ENCODE results near the gene CCR2.
A peak's percentile ranks its signal among the peaks of the same experiment; 100 is the strongest.

CCR2 gene

DNA sequence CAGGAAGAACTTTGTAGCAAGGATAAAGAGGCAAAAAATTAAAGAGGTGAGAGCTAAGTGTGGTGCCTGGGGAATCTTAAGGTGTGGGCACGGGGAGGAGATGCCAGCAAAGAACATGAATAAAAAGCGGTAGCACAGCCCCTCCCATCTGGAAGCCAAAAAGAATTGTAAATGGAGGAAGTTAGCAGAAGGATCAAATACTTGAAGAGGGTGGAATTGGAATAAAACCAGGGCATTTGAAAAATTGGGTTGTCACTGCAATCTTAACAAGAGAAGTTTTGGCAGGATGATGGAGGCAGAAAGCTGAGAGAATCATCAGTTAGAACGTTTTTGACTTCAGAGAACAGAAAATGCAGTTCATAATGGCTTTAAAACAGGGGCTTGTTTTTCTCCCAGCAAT is 2.4 kb downstream of the CCR2 start:
- DNase-seq = no peak

DNA sequence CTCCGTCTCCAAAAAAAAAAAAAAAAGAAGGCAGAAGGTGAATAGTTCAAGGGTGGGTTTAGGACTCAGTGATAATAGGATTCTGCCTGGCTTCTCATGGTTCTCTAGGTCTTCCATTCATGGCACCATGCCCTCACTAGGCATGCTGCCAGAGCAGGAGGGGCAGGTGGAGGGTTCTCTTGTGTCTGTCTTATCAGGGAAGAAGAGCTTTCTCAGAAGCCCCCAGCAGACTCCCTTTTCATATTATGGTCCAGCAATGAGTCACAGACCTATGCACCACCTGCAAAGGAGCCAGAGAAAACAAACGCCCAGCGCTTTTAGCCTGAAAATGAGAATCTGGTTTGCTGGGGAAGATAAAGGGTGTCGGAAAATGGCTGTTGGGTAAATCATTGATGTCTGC is 3.0 kb downstream of the CCR2 start:
- no peak for DNase-seq

DNA sequence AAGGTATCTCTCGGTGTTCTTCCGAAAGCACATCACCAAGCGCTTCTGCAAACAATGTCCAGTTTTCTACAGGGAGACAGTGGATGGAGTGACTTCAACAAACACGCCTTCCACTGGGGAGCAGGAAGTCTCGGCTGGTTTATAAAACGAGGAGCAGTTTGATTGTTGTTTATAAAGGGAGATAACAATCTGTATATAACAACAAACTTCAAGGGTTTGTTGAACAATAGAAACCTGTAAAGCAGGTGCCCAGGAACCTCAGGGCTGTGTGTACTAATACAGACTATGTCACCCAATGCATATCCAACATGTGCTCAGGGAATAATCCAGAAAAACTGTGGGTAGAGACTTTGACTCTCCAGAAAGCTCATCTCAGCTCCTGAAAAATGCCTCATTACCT is 4.6 kb downstream of the CCR2 start:
- no peak for DNase-seq

DNA sequence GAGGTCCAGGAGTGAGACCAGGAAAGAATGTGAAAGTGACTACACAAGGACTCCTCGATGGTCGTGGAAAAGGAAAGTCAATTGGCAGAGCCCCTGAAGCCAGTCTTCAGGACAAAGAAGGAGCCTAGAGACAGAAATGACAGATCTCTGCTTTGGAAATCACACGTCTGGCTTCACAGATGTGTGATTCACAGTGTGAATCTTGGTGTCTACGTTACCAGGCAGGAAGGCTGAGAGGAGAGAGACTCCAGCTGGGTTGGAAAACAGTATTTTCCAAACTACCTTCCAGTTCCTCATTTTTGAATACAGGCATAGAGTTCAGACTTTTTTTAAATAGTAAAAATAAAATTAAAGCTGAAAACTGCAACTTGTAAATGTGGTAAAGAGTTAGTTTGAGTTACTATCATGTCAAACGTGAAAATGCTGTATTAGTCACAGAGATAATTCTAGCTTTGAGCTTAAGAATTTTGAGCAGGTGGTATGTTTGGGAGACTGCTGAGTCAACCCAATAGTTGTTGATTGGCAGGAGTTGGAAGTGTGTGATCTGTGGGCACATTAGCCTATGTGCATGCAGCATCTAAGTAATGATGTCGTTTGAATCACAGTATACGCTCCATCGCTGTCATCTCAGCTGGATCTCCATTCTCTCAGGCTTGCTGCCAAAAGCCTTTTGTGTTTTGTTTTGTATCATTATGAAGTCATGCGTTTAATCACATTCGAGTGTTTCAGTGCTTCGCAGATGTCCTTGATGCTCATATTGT is 6.0 kb downstream of the CCR2 start:
- DNase-seq = peak; percentile 22

DNA sequence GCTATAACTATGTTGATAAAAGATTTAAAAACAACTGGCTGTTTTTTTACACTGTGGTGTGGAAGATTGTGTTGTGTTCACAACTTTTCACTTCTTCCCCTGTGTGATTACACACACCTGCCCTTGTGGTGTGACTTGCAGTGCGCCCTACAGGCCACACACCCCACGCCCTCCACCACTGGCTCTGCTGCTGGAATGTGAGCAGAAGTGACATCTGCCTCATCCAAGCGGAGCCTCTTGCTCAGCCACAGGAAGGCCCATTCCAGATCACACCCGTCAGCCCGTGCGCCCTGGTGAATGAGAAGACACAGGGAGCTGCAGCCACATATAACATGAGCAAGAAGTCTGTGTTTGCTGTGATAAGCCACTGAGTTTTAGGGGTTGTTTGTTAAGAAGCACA is 7.0 kb downstream of the CCR2 start:
- no peak for DNase-seq

DNA sequence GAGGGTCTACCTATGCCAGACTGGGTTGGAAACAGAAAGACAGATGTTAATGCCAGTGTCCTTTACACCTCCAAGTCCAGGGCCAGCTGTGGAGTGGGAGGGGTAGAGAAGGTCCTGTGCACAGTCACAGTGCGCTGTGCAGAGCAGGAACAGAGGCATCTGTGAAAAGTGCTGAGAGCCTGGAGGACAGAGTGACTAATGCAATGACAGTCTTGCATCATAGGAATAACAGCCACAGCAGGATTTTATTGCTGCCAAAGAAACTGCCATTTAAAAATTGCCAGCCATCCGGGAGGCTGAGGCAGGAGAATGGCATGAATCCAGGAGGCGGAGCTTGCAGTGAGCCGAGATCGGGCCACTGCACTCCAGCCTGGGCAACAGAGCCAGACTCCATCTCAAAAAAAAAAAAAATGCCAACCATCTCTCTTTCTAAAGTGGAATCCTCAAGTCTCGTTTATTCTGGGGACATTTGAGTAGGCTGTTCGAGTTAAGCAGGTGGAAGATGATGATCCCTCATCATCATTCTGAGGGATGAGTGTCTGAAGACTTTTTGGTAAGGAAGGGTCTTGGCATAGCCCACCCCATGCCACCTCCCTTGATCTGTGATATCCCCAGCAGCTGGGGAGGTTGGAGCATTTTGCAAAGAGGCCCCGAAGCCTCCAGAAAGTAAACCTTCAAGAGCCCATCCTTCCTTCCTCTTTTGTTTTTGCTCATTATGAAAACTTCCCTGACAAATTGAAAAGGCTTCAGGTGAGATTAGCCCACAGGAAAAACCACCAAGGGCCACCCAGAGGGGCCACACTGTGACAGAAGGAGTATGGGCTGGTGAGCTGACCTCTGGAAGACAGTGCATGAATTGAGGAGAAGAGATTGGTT is 7.7 kb downstream of the CCR2 start:
- DNase-seq = no peak

DNA sequence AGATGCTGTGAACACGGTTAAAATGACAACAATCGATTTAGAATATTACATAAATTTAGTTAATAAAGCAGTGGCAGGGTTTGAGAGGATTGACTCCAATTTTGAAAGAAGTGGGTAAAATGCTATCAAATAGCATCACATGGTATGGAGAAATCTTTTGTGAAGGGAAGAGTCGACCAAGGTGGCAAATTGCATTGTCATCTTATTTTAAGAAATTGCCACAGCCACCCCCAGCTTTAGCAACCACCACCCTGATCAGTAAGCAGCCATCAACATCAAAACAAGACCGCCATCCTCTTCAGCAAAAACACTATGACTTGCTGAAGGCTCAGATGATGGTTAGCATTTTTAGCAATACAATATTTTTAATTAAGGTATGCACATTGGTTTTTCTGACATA is 11.1 kb downstream of the CCR2 start:
- no peak for DNase-seq

DNA sequence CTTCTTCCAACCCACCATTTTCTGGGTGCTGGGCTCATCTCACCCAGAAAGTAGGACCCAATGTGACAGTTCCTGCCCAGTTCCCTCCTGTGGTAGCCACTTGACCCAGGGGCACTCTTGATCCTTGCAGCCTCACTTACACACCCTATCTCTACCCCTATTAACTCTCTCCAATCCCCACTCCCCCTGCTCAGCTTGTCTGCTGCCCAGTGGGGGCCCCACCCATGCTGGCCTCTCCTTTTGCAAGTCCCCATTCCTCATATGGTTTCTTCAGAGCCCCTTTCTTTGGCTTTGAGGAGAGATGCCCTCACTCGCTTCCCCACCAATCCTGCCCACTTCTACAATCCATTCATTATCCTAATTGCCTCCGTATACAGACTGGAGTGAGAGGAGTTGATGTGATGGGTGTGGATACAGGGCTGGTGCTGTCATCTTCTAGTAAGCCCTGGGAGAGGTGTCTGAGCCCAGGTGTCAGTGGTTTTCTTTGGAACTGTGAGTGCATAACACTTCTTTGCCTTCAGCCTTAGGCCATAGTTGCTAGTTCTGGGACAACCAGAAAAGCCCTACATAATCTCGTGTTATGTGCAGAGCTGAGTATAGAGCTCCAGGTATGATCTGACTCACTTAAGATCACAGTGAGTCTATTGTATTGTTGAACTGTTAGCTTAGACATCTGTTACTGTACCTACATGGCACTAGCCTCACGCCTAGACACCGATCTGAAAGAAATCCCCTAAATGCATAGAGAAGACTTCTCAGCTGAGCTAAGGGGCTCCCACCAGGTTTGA is 12.0 kb downstream of the CCR2 start:
- DNase-seq = no peak

DNA sequence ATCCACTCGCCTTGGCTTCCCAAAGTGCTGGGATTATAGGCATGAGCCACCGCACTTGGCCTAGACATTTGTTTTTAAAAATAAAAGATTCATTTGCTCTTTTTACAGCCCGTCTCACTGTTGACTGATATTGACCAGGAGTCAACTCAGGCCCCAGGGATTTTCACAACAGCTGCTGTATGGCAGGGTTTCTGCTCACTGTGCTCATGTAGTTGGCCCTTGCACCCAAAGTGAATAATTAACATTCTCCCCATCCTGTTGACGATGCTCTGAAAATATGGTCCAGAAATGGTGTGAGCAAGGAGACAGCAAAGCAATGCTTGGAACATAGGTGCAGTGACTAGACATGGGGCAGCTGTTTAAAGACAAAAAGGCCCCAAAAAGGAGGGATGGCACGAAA is 13.9 kb downstream of the CCR2 start:
- no peak for DNase-seq

DNA sequence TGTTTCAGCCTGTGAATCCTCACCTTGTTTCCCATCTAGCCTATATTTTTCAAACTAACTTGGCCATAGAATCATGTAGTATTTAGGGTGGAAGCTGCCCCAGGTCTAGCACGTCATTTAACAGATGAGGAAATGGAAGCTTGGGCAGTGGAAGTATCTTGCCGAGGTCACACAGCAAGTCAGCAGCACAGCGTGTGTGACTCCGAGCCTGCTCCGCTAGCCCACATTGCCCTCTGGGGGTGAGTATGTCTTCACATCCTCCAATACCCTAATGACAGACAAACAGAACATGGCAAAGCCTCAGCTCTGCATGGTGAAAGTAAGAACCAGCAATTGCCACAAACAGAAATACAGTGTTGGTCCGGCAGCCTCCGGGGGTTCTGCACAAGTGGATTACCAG is 14.7 kb downstream of the CCR2 start:
- DNase-seq = no peak

DNA sequence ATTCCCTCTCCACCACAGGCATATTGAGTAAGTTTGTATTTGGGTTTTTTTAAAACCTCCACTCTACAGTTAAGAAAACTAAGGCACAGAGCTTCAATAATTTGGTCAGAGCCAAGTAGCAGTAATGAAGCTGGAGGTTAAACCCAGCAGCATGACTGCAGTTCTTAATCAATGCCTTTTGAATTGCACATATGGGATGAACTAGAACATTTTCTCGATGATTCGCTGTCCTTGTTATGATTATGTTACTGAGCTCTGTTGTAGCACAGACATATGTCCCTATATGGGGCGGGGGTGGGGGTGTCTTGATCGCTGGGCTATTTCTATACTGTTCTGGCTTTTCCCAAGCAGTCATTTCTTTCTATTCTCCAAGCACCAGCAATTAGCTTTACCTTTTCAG is 15.2 kb downstream of the CCR2 start:
- DNase-seq = no peak

DNA sequence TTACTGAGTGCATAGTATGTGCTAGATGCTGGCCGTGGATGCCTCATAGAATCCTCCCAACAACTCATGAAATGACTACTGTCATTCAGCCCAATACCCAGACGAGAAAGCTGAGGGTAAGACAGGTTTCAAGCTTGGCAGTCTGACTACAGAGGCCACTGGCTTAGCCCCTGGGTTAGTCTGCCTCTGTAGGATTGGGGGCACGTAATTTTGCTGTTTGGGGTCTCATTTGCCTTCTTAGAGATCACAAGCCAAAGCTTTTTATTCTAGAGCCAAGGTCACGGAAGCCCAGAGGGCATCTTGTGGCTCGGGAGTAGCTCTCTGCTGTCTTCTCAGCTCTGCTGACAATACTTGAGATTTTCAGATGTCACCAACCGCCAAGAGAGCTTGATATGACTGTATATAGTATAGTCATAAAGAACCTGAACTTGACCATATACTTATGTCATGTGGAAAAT is 15.8 kb downstream of the CCR2 start:
- no peak for DNase-seq

DNA sequence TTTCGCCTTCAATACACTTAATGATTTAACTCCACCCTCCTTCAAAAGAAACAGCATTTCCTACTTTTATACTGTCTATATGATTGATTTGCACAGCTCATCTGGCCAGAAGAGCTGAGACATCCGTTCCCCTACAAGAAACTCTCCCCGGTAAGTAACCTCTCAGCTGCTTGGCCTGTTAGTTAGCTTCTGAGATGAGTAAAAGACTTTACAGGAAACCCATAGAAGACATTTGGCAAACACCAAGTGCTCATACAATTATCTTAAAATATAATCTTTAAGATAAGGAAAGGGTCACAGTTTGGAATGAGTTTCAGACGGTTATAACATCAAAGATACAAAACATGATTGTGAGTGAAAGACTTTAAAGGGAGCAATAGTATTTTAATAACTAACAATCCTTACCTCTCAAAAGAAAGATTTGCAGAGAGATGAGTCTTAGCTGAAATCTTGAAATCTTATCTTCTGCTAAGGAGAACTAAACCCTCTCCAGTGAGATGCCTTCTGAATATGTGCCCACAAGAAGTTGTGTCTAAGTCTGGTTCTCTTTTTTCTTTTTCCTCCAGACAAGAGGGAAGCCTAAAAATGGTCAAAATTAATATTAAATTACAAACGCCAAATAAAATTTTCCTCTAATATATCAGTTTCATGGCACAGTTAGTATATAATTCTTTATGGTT is 17.1 kb downstream of the CCR2 start, which contains the start of gene CCR5:
CCR5 (plus strand) TSS at position 108 of the 680 bp plus-strand sequence. CDS start 1,957 bp downstream, outside the sequence.
- DNase-seq = no peak

DNA sequence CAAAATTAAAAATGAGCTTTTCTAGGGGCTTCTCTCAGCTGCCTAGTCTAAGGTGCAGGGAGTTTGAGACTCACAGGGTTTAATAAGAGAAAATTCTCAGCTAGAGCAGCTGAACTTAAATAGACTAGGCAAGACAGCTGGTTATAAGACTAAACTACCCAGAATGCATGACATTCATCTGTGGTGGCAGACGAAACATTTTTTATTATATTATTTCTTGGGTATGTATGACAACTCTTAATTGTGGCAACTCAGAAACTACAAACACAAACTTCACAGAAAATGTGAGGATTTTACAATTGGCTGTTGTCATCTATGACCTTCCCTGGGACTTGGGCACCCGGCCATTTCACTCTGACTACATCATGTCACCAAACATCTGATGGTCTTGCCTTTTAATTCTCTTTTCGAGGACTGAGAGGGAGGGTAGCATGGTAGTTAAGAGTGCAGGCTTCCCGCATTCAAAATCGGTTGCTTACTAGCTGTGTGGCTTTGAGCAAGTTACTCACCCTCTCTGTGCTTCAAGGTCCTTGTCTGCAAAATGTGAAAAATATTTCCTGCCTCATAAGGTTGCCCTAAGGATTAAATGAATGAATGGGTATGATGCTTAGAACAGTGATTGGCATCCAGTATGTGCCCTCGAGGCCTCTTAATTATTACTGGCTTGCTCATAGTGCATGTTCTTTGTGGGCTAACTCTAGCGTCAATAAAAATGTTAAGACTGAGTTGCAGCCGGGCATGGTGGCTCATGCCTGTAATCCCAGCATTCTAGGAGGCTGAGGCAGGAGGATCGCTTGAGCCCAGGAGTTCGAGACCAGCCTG is 17.8 kb downstream of the CCR2 start:
- no peak for DNase-seq

DNA sequence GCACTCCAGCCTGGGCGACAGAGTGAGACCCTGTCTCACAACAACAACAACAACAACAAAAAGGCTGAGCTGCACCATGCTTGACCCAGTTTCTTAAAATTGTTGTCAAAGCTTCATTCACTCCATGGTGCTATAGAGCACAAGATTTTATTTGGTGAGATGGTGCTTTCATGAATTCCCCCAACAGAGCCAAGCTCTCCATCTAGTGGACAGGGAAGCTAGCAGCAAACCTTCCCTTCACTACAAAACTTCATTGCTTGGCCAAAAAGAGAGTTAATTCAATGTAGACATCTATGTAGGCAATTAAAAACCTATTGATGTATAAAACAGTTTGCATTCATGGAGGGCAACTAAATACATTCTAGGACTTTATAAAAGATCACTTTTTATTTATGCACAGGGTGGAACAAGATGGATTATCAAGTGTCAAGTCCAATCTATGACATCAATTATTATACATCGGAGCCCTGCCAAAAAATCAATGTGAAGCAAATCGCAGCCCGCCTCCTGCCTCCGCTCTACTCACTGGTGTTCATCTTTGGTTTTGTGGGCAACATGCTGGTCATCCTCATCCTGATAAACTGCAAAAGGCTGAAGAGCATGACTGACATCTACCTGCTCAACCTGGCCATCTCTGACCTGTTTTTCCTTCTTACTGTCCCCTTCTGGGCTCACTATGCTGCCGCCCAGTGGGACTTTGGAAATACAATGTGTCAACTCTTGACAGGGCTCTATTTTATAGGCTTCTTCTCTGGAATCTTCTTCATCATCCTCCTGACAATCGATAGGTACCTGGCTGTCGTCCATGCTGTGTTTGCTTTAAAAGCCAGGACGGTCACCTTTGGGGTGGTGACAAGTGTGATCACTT is 18.8 kb downstream of the CCR2 start:
- DNase-seq = no peak

DNA sequence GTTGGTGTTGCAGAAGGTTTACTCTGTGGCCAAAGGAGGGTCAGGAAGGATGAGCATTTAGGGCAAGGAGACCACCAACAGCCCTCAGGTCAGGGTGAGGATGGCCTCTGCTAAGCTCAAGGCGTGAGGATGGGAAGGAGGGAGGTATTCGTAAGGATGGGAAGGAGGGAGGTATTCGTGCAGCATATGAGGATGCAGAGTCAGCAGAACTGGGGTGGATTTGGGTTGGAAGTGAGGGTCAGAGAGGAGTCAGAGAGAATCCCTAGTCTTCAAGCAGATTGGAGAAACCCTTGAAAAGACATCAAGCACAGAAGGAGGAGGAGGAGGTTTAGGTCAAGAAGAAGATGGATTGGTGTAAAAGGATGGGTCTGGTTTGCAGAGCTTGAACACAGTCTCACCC is 20.8 kb downstream of the CCR2 start:
- DNase-seq = no peak

DNA sequence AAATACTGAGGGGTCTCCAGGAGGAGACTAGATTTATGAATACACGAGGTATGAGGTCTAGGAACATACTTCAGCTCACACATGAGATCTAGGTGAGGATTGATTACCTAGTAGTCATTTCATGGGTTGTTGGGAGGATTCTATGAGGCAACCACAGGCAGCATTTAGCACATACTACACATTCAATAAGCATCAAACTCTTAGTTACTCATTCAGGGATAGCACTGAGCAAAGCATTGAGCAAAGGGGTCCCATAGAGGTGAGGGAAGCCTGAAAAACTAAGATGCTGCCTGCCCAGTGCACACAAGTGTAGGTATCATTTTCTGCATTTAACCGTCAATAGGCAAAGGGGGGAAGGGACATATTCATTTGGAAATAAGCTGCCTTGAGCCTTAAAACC is 21.3 kb downstream of the CCR2 start:
- no peak for DNase-seq

DNA sequence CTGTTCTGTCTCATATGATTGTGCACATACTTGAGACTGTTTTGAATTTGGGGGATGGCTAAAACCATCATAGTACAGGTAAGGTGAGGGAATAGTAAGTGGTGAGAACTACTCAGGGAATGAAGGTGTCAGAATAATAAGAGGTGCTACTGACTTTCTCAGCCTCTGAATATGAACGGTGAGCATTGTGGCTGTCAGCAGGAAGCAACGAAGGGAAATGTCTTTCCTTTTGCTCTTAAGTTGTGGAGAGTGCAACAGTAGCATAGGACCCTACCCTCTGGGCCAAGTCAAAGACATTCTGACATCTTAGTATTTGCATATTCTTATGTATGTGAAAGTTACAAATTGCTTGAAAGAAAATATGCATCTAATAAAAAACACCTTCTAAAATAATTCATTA is 21.9 kb downstream of the CCR2 start:
- DNase-seq = no peak

DNA sequence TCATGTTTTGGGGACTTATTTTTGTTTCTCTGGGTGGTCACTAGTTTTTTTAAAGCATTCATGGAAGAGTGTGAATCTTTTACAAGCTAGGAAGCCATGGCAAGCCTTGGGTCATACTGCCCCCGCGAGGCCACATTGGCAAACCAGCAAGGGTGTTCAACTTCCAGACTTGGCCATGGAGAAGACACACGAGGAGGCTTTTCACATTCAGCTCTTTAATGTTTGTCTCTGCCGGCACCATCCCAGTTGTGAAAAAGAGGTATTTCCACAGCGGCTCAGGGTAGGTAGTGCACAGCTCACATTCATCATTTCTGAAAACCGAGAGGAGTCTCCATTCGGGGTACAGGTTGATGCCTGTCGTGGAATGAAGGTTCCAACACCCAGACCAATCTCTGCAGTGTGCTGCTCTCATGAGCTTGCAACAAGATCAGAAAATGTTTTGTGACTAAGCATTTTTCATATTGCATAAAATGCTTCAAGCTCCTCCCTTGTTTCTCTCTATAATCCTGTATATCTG is 24.6 kb downstream of the CCR2 start:
- DNase-seq = no peak

DNA sequence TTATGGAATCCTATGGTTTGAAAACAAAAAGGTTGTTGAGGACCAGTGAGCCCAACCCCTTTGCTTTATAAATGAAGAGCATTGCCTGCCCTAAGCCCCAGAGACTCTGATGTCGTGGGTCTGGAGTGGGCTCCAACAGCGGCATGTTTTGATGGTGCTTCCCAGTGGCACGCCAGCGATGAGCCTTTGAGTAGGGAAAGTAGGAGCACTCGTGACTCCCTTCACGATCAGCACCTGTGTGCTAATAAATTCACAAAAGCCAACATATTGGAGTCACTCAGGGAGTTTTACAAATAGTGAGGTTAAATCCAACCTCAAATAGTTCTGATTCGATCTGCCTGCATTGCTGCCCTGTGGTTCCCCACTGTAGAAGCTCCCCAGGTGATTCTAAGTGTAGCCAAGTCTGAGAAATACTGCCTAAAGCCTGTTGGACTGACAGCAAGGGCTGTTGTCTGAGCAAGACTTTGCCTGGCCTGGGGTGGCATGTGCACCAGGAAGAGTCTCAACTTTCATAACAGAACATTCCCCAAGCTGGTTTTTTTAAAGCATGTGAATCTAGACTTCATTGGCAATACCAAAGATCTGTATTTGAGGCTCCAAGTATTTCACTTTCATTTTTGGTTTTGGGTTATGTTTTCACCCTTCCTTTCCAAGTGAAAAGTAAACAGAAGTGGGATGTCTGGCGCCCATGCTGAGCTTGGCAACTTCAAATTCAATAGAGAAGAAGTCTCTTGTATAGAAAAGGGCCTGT is 26.7 kb downstream of the CCR2 start:
- no peak for DNase-seq
